Subcutaneous adipose tissue (tissue), 4 donors: ENCODE results near the gene TAF11L9. TPM values are rescaled to one million over a fixed set of nuclear protein-coding genes. Genes with fewer than 3 reads are reported as not detected.
"Not testable (repeated sequence)": the region's sequence is repeated elsewhere in the genome, so short reads cannot be mapped to it uniquely, and the experiment has no call there.

ENCODE experiments used
- total RNA-seq, 4 donors: library from RNA; depleted of rRNA; stranded (reverse); fragments of >200 nt; gene quantifications; one replicate each; pipeline ENCODE4 v1.1.0, GENCODE V29; 2016
- TF ChIP-seq, protein P1 (sequence below): fragments of 450-650 bp; IDR thresholded peaks from one replicate; pipeline ENCODE4 v1.5.1; 2016; ENCODE audit warnings: low read depth, mild to moderate bottlenecking, control low read depth, antibody characterized with exemption, moderate library complexity

Gene TAF11L9
- total RNA-seq: not detected

- TF ChIP-seq, protein P1, sequence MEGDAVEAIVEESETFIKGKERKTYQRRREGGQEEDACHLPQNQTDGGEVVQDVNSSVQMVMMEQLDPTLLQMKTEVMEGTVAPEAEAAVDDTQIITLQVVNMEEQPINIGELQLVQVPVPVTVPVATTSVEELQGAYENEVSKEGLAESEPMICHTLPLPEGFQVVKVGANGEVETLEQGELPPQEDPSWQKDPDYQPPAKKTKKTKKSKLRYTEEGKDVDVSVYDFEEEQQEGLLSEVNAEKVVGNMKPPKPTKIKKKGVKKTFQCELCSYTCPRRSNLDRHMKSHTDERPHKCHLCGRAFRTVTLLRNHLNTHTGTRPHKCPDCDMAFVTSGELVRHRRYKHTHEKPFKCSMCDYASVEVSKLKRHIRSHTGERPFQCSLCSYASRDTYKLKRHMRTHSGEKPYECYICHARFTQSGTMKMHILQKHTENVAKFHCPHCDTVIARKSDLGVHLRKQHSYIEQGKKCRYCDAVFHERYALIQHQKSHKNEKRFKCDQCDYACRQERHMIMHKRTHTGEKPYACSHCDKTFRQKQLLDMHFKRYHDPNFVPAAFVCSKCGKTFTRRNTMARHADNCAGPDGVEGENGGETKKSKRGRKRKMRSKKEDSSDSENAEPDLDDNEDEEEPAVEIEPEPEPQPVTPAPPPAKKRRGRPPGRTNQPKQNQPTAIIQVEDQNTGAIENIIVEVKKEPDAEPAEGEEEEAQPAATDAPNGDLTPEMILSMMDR: not testable (repeated sequence)
These were observed at the start of gene TAF11L9 for GRCh38 chr5:17594255-17594654. TSS of gene TAF11L9 (minus strand) at chr5:17594394.

- TF ChIP-seq, protein P1: no peak
These were observed 40.0 kb upstream of the TAF11L9 start, which contains the start of gene TAF11L14 for GRCh38 chr5:17634160-17634559. TSS of gene TAF11L14 (plus strand) at chr5:17634460.

DNA sequence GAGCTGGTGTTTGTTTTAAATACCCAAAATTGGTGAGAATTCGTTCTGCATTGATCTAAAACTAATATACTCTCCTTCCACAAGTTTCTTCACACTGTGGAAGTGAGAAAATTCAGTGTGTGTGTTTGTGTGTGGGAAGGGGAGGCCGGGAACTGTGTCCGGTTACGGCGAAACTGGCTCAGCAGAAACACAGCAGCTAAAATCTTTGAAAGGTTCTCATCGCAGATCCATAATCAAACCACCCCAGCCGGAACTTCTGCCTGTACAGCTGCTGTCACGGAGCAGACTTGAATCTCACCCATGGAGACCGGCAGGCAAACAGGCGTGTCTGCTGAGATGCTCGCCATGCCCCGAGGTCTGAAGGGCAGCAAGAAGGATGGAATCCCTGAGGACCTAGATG, 37.6 kb upstream of the TAF11L9 start, which contains the start of gene TAF11L13:
Gene TAF11L13 (plus strand): TSS at position 301 of the 400 bp plus-strand sequence.
- TF ChIP-seq, protein P1: not testable (repeated sequence)

DNA sequence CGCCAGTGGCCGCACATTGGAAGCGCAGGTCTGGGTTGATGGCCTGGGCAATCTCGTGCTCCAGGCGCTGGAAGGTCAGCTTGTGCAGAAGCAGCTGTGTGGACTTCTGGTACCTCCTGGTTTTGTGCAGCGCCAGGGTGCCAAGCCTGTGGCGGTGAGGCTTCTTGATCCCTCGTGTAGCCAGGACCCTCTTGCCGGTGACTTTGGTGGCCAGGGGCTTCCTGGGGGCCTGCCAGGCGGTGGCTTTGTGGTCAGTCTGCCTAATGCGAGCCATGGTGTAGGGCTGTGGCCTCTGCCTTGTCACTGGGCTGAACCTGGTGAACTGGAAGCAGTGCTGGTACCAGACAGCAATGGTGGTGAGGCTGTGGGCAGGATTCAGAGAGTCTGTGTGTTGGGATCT, 31.5 kb upstream of the TAF11L9 start:
- TF ChIP-seq, protein P1: no peak

GRCh38 chr5:17620627-17621026, 26.4 kb upstream of the TAF11L9 start:
- TF ChIP-seq, protein P1: no peak

DNA sequence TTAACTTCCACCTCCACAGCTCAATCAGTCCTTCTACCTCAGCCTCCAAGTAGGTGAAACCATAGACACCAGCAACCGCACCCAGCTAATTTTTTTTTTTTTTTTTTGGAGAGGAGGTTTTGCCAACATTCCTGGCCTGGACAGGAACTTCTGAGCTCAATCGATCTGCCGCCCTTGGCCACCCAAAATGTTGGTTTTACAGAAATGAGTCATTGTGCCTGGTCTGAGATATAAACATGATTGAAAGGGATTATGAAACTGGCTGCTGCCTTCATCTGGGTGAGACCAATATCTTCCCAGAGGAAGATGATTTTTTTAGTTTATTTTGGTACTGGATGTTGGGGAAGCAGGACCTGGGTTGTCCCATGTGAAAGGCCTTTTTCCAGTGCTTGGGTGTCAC, 25.2 kb upstream of the TAF11L9 start:
- TF ChIP-seq, protein P1: no peak

GRCh38 chr5:17614872-17615605, 20.8 kb upstream of the TAF11L9 start:
- TF ChIP-seq, protein P1: no peak
